ENCODE data around the gene FAM107A.

DNA sequence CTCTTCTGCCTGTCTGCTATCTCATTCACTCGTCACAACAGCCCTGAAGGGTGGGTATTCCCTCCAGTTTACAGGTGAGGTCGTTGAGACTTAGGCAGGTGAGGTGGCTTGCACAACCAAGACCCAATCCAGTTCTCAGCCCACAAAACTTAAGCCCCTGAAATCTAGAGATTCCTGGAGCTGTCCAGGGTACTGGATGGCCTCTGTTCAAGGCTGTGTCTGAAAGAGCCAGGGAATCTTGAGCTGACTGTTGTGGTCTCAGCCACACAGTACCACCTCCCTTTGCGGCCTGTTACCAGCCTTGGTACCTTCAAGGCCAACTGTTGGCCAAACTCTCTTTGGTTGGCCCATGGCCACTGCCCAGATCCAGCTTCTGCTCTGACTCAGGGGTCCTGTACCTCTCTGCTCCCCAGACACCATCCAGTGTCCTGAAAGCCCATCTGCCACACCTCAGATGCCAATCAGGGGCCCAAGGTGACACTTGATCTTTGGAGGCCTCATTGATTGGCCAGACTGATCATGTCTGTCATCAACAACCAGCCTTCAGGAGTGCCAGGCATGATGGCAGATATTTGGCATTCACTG lies 10.9 kb upstream of the FAM107A start:
- TF ChIP-seq, protein P1, sequence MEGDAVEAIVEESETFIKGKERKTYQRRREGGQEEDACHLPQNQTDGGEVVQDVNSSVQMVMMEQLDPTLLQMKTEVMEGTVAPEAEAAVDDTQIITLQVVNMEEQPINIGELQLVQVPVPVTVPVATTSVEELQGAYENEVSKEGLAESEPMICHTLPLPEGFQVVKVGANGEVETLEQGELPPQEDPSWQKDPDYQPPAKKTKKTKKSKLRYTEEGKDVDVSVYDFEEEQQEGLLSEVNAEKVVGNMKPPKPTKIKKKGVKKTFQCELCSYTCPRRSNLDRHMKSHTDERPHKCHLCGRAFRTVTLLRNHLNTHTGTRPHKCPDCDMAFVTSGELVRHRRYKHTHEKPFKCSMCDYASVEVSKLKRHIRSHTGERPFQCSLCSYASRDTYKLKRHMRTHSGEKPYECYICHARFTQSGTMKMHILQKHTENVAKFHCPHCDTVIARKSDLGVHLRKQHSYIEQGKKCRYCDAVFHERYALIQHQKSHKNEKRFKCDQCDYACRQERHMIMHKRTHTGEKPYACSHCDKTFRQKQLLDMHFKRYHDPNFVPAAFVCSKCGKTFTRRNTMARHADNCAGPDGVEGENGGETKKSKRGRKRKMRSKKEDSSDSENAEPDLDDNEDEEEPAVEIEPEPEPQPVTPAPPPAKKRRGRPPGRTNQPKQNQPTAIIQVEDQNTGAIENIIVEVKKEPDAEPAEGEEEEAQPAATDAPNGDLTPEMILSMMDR (IDR thresholded peaks at IDR 0.05; ENCODE audit: low read depth, low read length) = no peak
- TF ChIP-seq MYC (IDR thresholded peaks at IDR 0.05; ENCODE audit: low read depth, low read length) (no peak), POLR2A (IDR thresholded peaks at IDR 0.05; ENCODE audit: extremely low read depth, insufficient read length) (no peak)

All from NB4 (cell line).